SU-DHL-6 (cell line): ENCODE measurements around the gene STBD1.
"Not testable (repeated sequence)": the region's sequence is repeated elsewhere in the genome, so short reads cannot be mapped to it uniquely, and the experiment has no call there.

Source experiments
- H2AFZ ChIP-seq: fragments of 200-600 bp; sonication (generic); 2 replicates; pipeline ENCODE4 v1.6.1; 2014; ENCODE audit warnings: low read depth, mild to moderate bottlenecking, moderate library complexity, mixed read lengths, antibody characterized with exemption, low read length; ENCODE audit not compliant: severe bottlenecking
- H3F3A ChIP-seq: fragments of 200-600 bp; shearing (Covaris generic); 2 replicates; pipeline ENCODE4 v1.6.0; 2016; ENCODE audit warnings: antibody characterized with exemption, mild to moderate bottlenecking; ENCODE audit not compliant: insufficient read depth
- H3K27ac ChIP-seq: fragments of 200-600 bp; sonication (generic); 2 replicates; pipeline ENCODE4 v1.5.1; 2016; ENCODE audit warnings: low read depth, mild to moderate bottlenecking, low read length, moderate library complexity, mixed read lengths
- H3K27me3 ChIP-seq: fragments of 200-600 bp; sonication (generic), shearing (Covaris generic); 2 replicates; pipeline ENCODE4 v1.6.0; 2014; ENCODE audit warnings: mild to moderate bottlenecking, low read length
- H3K36me3 ChIP-seq: fragments of 200-600 bp; sonication (generic); 2 replicates; pipeline ENCODE4 v1.6.1; 2014; ENCODE audit warnings: mild to moderate bottlenecking, low read length, mixed read lengths
- H3K4me2 ChIP-seq: fragments of 300-600, 200-600 bp; shearing (Covaris generic), sonication (generic); 2 replicates; pipeline ENCODE4 v1.6.0; 2014; ENCODE audit warnings: low read length, low read depth, mild to moderate bottlenecking; ENCODE audit not compliant: poor library complexity, severe bottlenecking
- H3K4me3 ChIP-seq: fragments of 200-600 bp; sonication (generic); 2 replicates; pipeline ENCODE4 v1.5.1; 2014; ENCODE audit warnings: antibody characterized with exemption, low read length, mild to moderate bottlenecking, mixed read lengths; ENCODE audit not compliant: insufficient read depth, poor library complexity, severe bottlenecking
- H3K79me2 ChIP-seq: fragments of 200-600 bp; sonication (generic); 2 replicates; pipeline ENCODE4 v1.6.1; 2014; ENCODE audit warnings: mild to moderate bottlenecking, low read length, moderate library complexity; ENCODE audit not compliant: insufficient read depth
- H3K9ac ChIP-seq: fragments of 200-600 bp; sonication (generic); 2 replicates; pipeline ENCODE4 v1.7.0; 2014; ENCODE audit warnings: mild to moderate bottlenecking, low read length
- H3K9me2 ChIP-seq: fragments of 200-600 bp; sonication (generic); replicated peaks from 2 replicates; pipeline ENCODE4 v1.6.1; 2014; ENCODE audit warnings: low read length; ENCODE audit not compliant: insufficient read depth
- H3K9me3 ChIP-seq: fragments of 200-600 bp; sonication (generic); 2 replicates; pipeline ENCODE4 v1.6.1; 2014; ENCODE audit warnings: low read length, mixed read lengths; ENCODE audit not compliant: insufficient read depth
- H4K20me1 ChIP-seq: fragments of 200-600 bp; sonication (generic); 2 replicates; pipeline ENCODE4 v1.6.1; 2014; ENCODE audit warnings: low read depth, mild to moderate bottlenecking, antibody characterized with exemption, low read length, moderate library complexity, mixed read lengths
- EZH2phosphoT487 ChIP-seq: fragments of 200-600 bp; sonication (generic), shearing (Covaris generic); conservative IDR thresholded peaks from 2 replicates; pipeline ENCODE4 v1.6.1; 2018; ENCODE audit warnings: mild to moderate bottlenecking, antibody characterized with exemption, low read length, moderate library complexity, mixed read lengths
- TF ChIP-seq, protein P1 (sequence below): fragments of 200-600 bp; sonication (generic); IDR thresholded peaks from one replicate; pipeline ENCODE4 v1.5.1; 2017; ENCODE audit warnings: antibody characterized with exemption, mild to moderate bottlenecking, low read length, moderate library complexity; ENCODE audit not compliant: insufficient read depth, poor library complexity, severe bottlenecking

The STBD1 gene

DNA sequence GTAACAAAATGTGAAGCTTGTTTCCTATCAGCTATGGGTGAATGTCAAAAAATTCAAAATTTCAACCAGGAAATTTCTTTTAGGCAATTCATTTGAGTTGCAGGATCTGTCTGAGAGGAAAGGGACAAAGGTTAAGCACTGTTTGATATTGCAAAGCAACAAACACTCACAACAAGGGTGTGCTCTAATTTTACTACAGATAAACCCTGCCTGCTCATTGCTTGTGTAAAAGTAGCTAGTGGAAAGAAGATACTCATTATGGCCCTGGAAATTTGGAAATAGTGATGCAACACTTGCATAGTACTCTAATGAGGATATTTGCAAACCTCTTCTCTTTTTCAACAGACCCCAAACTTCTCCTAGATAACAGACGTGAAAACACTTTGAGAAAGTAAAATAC, 27.9 kb upstream of the STBD1 start:
- Histone ChIP-seq H3K9me2 (no peaks in the 10 kb centered on the region), H3K36me3 (no peaks in the 10 kb centered on the region), H3K9me3 (no peaks in the 10 kb centered on the region), H4K20me1 (no peaks in the 10 kb centered on the region), H3K27ac (no peak overlapping the region), H3K4me2 (no peak overlapping the region), H3F3A (no peaks in the 10 kb centered on the region), H3K79me2 (no peaks in the 10 kb centered on the region), H3K27me3 (no peaks in the 10 kb centered on the region), H3K4me3 (no peak overlapping the region), H2AFZ (no peak overlapping the region), H3K9ac (no peak overlapping the region)
- no peak for TF ChIP-seq EZH2phosphoT487
- TF ChIP-seq, protein P1, sequence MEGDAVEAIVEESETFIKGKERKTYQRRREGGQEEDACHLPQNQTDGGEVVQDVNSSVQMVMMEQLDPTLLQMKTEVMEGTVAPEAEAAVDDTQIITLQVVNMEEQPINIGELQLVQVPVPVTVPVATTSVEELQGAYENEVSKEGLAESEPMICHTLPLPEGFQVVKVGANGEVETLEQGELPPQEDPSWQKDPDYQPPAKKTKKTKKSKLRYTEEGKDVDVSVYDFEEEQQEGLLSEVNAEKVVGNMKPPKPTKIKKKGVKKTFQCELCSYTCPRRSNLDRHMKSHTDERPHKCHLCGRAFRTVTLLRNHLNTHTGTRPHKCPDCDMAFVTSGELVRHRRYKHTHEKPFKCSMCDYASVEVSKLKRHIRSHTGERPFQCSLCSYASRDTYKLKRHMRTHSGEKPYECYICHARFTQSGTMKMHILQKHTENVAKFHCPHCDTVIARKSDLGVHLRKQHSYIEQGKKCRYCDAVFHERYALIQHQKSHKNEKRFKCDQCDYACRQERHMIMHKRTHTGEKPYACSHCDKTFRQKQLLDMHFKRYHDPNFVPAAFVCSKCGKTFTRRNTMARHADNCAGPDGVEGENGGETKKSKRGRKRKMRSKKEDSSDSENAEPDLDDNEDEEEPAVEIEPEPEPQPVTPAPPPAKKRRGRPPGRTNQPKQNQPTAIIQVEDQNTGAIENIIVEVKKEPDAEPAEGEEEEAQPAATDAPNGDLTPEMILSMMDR: no peak

DNA sequence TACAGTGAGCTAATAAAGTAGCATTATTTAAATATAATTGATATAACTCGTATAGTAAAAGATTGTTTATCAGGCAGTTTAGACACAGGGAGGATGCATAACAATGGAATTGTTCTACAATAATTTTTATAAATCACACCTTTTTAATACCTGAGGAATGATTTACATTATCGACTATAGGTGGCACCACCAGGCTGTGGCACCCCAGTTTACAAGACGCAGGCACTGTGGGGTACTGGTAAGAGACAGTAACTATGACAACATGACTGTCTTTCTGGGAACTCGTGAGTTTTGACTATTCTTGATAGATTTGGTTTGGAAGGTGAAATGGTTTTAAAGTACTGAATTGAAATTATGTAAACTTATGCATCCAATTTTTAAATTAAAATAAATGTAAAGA, 27.1 kb upstream of the STBD1 start:
- Histone ChIP-seq H3K4me3 (no peak overlapping the region), H3K9me2 (no peaks in the 10 kb centered on the region), H4K20me1 (no peaks in the 10 kb centered on the region), H3K27ac (no peak overlapping the region), H3K9ac (no peak overlapping the region), H3K4me2 (no peak overlapping the region), H3F3A (no peaks in the 10 kb centered on the region), H3K27me3 (no peaks in the 10 kb centered on the region), H3K36me3 (no peaks in the 10 kb centered on the region), H3K9me3 (no peaks in the 10 kb centered on the region), H3K79me2 (no peaks in the 10 kb centered on the region), H2AFZ (no peak overlapping the region)
- TF ChIP-seq, protein P1: no peak
- TF ChIP-seq EZH2phosphoT487: no peak

DNA sequence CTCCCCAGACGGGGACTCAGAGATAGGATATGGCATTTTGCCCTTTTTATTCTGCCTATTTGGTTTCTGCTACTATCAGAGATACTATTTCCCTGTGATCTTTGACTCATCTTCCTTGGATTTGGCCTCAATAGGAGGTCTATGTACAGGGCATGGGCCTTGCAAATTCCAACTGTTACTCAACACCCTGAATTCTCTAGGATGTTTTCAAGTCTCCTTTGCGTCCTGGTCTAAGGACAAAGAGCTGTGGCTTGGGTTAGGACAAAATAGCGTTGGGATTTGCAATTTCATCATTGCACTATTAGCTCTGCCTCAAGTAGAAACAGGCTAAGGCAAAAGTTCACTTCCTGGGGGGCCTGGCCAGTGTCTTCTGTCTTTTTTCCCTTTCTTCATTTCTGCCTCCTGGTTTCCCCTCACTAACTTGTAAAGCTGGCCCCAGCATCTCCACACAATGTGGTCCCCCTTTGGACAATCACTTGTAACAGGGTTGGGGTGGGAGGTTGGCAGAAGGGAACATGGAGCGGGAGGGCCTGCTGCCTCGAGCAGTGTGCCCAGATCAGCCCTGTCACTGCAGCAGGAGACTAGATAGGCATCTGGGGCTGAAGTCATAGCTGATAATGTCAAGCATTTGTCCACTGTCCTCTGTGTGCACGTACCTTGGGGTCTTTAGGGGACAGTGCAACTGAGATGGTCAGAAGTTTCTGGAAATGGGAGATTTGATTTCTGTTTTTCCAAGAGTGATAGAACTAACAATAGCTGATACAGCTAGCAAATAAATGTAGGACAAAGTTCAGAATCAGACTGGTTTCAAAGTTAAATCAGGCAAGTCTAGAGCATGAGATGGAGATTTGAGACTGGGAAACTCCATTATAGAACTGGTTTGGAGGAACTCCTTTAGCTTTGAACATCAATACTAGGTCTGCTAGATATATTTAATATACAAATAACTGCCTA, 25.8 kb upstream of the STBD1 start:
- H2AFZ ChIP-seq: no peak overlapping the region
- H3K4me3 ChIP-seq: no peak overlapping the region
- no peaks in the 10 kb centered on the region for H3F3A ChIP-seq
- H3K4me2 ChIP-seq: no peak overlapping the region
- no peaks in the 10 kb centered on the region for H3K79me2 ChIP-seq
- H3K9me3 ChIP-seq: no peaks in the 10 kb centered on the region
- no peaks in the 10 kb centered on the region for H3K9me2 ChIP-seq
- no peaks in the 10 kb centered on the region for H3K36me3 ChIP-seq
- no peak overlapping the region for H3K9ac ChIP-seq
- no peak for TF ChIP-seq EZH2phosphoT487
- TF ChIP-seq, protein P1: no peak
- no peaks in the 10 kb centered on the region for H4K20me1 ChIP-seq
- no peak overlapping the region for H3K27ac ChIP-seq
- no peaks in the 10 kb centered on the region for H3K27me3 ChIP-seq

DNA sequence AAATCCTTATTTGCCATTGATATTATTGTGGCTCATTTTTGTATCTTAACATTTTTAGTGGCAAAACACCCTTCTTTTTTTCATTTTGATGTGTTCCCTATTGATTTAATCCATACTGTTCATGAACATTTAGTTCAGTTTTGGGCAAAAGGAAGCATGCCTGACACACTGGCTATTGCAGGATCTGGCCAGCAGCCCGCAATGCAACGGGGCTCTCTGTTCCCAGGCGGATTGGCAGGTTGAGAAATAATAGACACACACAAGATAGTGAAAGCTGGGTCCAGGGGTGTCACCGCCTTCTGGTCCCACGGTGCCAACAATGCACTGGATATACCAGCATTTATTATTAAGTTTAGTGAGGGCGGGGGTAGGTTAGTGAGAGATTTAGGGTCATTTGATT, 24.9 kb upstream of the STBD1 start:
- not testable (repeated sequence) for H3K27me3 ChIP-seq, H3K36me3 ChIP-seq, H3K9ac ChIP-seq, H3F3A ChIP-seq, H3K9me2 ChIP-seq, H3K79me2 ChIP-seq, H3K9me3 ChIP-seq, H2AFZ ChIP-seq, H4K20me1 ChIP-seq, H3K4me2 ChIP-seq, H3K27ac ChIP-seq, H3K4me3 ChIP-seq
